ENCODE measurements around the gene ZC3H10. TPM values are rescaled to one million over a fixed set of nuclear protein-coding genes. Genes with fewer than 3 reads are reported as not detected.

The ZC3H10 gene
- 1 to 10 TPM; 3.2 to 5.1 (median 3.5) TPM for total RNA-seq

- TF ChIP-seq CTCF (IDR thresholded peaks at IDR 0.05; ENCODE audit: low read depth) = no peak
These were observed at the start of gene ZC3H10 for GRCh38 chr12:56117778-56118687. Gene ZC3H10 (plus strand): TSS chr12:56118266. CDS start chr12:56120563, 2,297 bp downstream.

- TF ChIP-seq CTCF (IDR thresholded peaks at IDR 0.05; ENCODE audit: low read depth) = no peak
These were observed 46.4 kb upstream of the ZC3H10 start for GRCh38 chr12:56071648-56072047.

GRCh38 chr12:56074396-56074795 lies 43.7 kb upstream of the ZC3H10 start:
- TF ChIP-seq CTCF (IDR thresholded peaks at IDR 0.05; ENCODE audit: low read depth) = no peak

GRCh38 chr12:56078427-56078826 lies 39.6 kb upstream of the ZC3H10 start:
- no peak for TF ChIP-seq CTCF (IDR thresholded peaks at IDR 0.05; ENCODE audit: low read depth)

- no peak for TF ChIP-seq CTCF (IDR thresholded peaks at IDR 0.05; ENCODE audit: low read depth)
These were observed 38.9 kb upstream of the ZC3H10 start for GRCh38 chr12:56078931-56079722.

- no peak for TF ChIP-seq CTCF (IDR thresholded peaks at IDR 0.05; ENCODE audit: low read depth)
These were observed 38.1 kb upstream of the ZC3H10 start, which contains the start of gene ERBB3 for GRCh38 chr12:56079723-56080555. Gene ERBB3 (plus strand): TSS chr12:56080165. CDS start chr12:56080301, 136 bp downstream.
